HG02973 (cell line): ENCODE measurements around the gene HS6ST3.

Source experiments
- ATAC-seq: cut with Tn5 transposase; IDR thresholded peaks from one replicate; pipeline ENCODE4 v1.9.1; 2021; ENCODE audit warnings: moderate library complexity; ENCODE audit not compliant: unreplicated experiment

The HS6ST3 gene

DNA sequence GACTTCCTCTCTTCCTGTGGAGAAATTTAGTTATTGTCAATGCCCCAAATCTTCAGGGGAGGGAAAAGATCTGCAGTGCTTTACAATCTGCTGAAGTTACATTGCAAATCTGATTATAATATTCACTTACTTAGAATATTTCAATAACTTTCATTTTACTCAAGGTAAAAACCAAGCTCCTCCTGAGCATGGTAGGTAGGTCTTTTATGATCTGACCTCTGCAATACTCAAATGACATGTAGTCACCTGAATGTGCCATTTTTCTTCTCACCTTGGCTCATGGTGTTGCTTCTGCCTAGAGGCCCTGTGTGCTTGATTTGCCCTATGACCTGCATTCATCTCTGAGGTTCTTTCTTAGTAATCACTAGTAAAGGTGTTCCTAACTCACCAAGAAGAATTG is 331.4 kb downstream of the HS6ST3 start:
- no peak for ATAC-seq

DNA sequence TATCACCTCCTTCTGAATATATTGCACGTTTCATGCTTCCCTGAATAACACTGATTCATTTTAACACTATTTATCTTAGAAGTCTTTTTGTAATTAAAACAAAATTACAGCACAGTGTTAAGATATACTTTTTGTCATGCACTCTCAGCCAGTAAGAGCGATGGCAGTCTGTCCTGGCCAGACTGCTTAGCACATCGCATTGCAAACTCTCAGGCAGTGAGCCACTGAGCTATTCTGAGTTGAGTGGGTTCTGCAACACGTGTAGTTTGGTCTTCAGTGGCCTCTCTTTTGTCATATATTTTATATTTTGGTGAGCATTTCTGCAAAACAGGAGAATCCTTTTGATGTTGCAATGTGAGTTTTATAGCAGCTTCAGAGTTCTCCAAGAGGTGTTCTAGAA is 332.1 kb downstream of the HS6ST3 start:
- ATAC-seq = no peak

DNA sequence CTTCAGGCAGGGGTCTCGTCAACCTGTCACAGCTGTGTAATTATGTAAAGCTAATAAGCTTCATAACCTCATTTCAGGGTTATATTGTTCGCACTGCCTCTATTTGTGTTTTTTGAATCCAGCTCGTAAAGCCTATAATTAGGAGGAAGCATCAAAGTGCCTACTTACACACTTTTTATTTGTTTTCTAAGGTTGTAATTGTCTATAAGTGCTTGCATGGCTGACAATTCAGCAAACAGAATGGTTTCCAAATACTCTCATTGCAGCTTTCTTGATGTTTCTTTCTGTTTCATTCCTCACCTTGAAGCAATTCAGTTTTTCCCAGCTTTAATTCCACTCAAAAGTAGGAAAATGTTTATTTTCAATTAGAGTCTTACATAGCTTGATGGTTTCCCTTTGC is 336.3 kb downstream of the HS6ST3 start:
- ATAC-seq = no peak

DNA sequence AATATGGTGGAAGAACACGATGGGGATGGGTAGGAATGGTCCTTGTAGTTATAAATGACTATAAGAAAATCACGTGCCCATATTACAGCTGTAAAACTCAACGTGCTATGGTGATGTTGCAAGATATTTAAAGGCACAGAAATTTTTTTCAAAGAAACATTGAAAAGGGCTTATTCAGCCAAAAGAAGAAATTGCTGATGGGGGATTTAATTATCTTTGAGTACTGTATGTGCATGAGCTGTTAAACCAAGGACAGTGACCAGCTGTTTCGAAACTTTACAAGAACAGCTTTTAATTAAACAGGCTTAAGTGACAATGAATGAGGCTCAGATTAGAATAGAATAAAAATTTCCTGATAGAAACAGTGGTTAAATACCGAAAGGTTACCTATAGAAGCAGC is 339.0 kb downstream of the HS6ST3 start:
- no peak for ATAC-seq

DNA sequence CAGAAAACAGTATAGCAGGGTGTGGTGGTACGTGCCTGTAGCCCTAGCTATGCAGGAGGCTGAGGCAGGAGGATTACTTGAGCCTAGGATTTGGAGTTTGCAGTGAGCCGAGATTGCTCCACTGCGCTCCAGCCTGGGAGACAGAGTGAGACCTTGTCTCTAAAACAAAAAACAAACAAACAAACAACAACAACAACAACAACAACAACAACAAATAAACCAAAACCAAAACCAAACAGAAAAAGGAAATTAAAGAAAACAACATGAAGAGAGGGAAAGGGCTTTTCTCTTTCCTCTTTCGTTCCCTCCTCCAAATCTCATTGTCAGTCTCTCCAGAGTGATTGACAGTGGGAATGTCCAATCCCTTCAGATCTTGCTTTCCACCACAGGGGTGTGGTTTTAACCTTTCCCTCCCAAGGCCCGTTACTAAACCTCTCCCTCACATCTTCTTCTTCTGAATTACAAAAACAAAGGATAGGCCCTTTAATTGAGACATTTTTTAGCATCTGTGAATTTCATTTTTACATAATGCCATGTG is 341.2 kb downstream of the HS6ST3 start:
- ATAC-seq = no peak

DNA sequence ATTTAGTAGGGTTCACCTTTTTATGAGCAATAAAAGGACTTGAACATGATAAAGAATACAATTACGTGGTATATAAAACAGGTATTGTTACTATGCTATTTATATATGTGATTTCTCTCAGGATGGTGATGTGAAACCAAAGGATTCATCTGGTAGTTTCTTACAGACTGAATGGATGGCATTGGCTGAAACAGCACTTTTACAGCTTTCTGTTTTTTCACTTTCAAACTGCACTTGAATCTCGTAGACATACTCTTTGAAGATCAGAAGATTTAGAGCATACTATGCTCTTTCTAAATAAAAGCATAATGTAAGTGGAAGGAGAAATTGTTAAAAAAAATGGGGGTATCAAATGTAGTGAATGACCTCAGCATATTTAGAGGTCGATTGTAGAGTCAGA is 354.8 kb downstream of the HS6ST3 start:
- no peak for ATAC-seq

DNA sequence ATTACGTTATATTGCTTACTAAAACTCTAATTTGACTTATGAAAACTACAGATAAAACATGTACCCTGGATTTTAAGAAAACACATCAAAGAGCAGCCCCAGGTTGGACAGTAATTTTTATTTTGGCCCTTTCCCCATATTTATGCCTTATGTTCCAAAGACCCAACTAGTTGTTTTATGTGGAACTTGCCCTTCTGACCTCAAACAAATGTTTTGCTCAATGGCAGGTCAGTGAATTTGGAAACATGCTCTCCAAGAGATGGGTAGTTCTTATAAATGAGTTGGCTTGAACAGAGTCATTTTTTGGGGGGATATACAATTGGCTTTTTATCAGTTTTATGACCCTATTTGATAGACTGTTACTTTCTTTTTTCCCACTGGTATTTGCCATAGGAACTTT is 360.0 kb downstream of the HS6ST3 start:
- ATAC-seq = no peak

DNA sequence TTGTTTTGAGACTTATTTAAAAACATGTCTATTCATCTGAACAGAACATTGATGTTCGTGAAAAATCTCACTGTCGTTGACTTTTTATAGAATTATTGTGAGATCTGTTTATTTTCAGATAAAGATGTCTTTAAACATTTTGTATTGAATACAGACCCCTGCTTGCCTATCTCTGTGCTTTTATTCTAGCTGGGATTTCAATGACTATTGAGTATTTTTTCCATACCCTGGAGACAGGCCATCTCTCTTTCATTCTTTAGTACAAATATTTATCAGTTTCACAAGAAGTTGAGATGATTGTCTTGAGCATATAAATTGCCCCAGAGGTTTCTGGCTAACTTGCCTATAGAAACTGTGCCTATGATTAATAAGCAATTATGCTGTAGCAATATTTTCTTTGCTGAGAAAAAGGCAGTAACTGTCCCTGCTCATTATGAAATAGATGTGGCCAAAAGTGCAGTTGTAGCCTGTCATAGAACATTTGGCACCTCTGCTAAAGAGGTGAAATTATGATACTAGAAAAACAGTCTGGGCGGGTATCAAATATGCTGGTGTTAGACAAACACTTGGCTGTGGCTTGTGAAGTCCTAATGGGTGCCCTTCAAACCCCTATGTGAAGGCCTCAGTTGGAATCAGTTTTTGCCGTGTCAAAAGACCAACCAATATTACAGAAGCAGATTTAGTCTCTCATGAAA is 360.6 kb downstream of the HS6ST3 start:
- ATAC-seq = no peak

DNA sequence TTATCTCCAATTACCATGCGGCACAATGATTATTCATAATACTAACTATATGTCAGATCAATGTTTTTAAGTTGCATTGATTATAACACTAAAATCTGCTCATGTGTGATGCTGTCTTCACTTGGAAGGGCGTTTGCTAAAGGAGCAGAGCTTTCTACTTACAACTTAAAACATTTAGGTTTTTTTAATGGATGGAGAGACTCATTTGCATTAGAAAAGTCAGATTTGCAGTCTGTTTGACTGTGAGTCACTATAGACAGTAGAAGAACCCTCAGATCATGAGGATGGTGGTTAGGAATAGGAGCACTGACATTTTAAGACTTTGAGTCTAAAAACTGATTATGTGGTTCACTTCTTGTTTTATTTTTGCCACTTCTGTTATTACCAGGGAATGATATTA is 364.6 kb downstream of the HS6ST3 start:
- no peak for ATAC-seq

DNA sequence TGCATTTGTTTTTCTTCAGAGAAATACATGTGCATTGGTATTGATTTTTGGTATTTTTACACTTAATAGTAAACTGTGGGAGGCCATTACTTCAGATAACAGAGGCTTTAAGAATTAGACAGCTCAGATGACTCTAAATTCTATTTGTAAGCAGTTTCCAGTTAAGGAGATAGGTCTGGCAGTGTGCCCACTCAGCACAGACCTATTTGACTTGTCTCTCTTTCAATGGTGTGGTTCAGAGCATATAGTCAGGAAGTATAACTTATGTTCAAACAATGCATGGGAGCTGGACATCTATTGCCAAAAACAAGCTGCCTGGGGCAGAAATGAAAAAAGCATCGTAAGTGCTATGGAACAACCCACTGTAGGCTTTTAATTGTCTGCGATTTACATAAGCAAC is 370.7 kb downstream of the HS6ST3 start:
- ATAC-seq = no peak

DNA sequence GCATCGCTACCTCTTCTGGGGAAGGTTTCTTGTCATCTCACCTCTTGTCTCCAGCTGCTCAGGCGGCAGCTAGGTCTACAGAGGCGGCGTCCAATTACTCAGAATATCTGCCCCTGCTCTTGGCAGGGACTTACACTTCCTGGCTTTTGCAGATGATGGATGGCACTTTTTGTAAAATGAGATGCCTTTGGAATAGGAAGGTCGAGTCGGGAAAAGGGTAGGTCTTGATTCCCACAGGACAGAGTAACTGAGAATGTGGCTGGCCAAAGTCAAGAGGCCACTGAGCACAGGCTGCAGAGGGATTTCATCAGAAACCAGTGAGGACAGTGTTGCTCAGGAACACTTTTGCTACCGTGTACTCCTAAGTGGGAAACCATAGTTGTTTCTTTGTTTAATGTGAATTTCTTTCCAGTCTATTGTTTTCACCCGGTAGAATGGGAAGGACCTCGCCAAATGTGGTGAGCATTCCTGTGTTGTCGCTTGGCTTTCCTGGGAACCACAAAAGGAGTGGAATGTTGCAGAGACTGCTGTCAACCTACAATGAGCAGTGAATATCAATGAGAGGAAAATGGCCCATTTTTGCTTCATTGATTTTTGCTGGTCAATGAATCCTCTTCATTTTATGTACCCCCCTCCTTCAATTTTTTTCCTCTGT is 383.7 kb downstream of the HS6ST3 start:
- ATAC-seq = no peak

DNA sequence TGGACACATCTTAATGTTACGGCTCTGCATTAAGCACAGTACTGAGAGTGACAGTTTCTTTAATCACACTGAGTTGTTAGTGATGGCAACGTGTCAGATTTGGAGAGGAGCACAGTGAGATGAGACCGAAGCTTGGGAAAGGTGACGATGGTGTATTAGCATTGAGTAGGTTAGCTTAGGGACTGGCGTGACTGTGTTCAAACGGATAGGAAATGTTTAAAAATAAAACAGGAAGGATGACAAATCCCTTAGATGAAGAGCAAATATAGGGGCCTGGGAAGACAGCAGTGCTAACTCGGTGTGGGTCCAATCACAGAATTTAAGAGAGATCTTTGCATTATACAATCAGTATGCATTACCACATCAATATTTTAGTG is 384.3 kb downstream of the HS6ST3 start:
- ATAC-seq = no peak

DNA sequence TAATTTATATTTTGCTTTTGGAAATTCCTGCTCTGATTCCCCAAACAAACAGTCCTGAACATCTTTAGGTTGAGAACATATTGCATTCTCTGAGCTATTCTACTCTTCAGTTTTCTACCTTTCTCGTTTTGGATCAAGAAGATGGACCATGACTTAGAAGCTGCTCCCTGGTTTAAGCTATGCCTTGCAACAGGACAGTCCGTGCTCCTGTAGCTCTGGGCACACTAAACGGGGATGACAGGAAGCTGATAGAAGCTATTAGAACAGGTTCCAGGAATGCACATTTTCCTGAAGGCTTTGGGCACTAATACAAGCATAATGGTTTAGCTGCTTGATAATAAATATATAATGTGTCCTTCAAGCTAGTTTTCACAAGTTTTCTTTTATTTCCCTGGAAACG is 385.2 kb downstream of the HS6ST3 start:
- ATAC-seq = no peak

DNA sequence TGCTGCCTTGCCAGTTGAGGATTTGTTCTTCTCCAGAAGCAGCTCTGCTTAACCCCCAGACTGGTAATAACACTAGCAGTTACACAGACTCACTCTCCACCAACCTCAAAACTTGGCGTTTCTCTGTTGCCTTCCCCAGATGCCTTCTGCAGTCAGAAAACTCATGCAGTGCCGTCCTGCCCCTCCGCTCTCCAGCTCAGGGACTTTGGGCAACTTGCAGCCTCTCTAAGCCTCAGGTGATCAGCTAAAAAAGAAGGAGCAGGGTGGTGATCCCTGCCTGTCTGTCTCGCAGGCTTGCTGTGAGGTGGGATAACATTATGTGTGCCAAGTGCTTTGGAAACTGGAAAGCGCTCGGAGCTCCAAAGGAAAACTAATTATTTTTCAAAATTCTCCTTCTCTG is 391.6 kb downstream of the HS6ST3 start:
- ATAC-seq = no peak

DNA sequence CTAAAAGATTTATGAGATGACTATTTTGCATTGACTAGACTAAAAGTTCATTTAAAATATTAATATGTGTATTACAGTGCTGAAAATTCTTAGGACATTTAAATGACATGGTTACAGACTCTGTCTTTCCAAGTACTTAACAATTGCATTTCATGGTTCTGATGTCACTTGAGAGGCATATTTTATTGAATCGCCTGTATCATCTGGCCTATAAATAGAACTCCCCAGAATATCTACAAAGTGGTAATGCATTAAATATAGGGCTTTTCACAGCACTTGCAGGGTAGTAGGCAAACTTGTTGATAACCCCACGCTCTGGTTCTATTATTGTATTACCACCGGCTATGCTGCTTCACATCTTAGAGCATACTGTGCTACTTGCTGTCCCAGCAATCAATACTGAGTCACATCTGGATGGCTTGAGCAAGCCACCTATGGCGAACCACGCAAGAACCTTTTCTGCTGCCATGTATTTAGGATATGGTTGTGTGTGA is 400.6 kb downstream of the HS6ST3 start:
- no peak for ATAC-seq

DNA sequence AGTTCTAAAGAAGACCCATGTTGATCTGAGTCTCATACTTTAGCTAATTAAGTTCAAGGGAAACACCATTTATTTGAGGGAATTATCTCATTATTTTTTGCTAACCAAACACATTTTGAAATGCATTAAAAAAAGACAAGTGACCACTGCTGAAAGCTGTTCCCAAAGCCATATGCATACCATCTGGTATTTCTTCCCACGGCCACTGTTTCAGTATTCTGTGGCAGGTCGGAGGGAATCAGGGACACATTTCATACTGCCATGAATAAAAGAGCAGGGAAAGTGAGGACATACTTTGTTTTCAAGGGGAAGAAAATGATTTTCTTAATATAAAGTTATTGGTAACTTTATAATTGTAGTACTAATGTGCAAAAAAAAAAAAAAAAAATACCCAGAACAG is 401.2 kb downstream of the HS6ST3 start:
- ATAC-seq = no peak

DNA sequence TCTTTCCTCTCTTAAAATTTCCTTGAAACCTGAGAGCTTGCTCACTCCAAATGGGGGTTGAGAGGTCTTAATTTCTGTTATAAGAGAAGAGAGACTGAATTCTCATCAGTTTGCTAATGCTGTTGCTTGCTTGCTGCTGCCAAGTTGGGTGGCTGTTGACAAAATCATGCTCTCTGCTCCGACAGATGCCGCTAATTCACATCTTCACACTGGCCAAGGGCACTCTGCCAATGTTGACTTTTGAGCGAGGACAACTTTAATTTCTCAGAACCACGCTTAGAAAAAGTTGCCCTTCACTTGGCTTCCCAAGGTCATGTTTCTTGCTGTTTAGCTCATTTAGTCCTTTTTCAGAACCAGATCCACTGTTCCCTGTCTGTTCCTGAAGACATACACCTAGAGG is 402.9 kb downstream of the HS6ST3 start:
- ATAC-seq = no peak

DNA sequence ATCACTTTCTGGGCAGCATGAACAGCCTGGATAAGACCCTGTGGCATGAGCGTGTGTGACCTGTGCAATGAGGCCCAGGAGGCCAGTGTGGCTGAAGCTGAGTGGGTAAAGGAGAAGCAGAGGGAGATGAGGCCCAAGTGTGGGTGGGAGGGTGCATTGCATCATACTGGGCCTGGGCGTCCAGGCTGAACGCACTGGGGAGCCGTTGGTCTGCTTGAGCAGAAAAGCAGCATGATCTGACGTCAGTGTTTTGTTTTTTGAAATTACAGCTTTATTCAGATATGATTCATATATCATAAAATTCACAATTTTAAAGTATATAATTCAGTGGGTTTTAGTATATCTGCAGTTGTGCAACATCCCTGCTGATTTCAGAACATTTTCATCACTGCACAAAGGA is 409.7 kb downstream of the HS6ST3 start:
- ATAC-seq = no peak

DNA sequence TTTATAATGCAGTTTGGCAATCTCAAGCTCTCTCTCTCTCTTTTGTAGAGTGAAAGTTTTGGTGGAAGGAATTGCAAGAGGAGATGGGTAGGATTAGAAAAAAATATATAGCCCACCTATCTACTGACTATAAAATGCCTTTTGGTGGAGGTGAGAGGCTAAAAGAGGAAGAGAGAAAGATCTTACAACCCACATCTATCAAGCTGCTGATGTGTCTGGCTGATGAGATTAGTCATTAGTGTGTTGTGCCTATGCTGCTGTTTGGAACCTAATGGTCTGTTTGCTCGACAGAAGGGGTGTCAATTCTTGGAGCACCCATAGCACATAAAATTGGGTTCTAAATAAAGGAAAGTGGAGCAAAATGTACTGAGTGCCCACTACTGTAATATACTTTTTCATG is 411.0 kb downstream of the HS6ST3 start:
- peak; percentile 48 for ATAC-seq

DNA sequence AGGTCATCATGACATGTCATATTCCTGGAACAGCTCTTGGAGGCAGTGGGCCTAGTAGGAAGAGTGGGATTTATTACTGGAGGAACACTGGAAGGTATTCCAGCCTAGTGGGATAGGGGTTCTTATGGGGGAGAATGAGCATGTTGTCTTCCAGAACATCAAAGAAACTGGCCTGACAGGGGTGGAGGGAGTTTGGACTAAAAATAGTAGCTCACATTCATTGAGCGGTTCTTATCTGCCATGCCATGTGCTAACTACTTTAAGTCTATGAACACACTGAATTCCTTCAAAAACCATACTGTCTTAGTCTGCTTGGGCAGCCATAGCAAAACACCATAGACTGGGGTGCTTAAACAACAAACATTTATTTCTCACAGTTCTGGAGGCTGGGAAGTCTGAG is 413.6 kb downstream of the HS6ST3 start:
- ATAC-seq = no peak

DNA sequence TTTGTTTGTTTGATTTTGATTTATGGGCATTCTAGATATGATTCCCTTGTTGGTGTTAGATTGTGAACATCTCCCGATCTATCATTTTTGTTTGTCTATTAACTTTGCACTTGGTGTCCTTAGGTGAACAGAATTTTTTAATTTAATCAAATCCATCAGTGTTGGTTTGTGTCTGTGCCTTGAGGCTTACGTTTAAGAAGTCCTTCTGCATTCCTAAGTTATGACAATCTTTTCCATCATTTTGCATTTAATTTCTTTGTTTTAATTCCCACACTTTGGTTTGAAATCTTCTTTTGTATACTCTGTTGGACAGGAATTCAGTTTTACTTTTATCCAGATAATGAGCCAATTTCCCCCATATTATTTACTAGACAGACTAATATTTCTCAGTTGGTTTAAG is 421.7 kb downstream of the HS6ST3 start:
- no peak for ATAC-seq

DNA sequence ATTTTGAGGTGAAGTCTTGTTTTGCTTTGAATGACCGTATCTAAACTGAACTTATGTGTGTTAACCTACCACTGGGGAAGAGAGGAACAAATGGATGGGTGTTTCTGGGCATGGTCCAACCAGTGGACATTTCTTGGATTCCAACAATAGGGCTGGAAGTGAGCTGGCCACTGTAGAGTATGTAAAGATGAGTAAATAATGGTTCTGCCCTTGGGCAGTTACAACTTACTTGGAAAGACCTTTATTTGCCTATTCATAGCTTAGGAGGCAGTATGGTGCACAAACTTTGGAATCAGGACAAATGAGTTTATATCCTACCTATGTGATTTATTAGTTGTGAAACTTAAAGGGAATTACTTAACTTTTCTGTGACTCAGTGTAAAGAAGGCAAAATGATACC is 429.5 kb downstream of the HS6ST3 start:
- no peak for ATAC-seq
